Uterus (tissue), 2 donors: ENCODE measurements around the gene ACAP1.

Experiments
- CTCF ChIP-seq, 4 experiments: fragments of 200-600 bp in 2 of 4; fragments of 450-650 bp in 2 of 4; sonication (generic) in 2 of 4; IDR thresholded peaks; one replicate each; pipeline ENCODE4 v1.5.1; 2016 to 2019; ENCODE audit warnings: antibody characterized with exemption in 4 of 4, mild to moderate bottlenecking in 2 of 4, moderate library complexity in 1 of 4
- POLR2A ChIP-seq, 2 donors: fragments of 450-650 bp; IDR thresholded peaks; one replicate each; pipeline ENCODE4 v1.6.1; 2016; ENCODE audit warnings: antibody characterized with exemption in 2 of 2, mild to moderate bottlenecking in 1 of 2, moderate library complexity in 1 of 2

GRCh38 chr17:7336240-7337175 is at the start of gene ACAP1:
- no peak for TF ChIP-seq POLR2A (IDR thresholded peaks at IDR 0.05)
- TF ChIP-seq CTCF (IDR thresholded peaks at IDR 0.05): no peak
